K562 (cell line): ENCODE data around the gene FKBP8. TPM values are rescaled to one million over a fixed set of nuclear protein-coding genes. Genes with fewer than 3 reads are reported as not detected.

Experiments
- ARID1B ChIP-seq: fragments of 450-650 bp; IDR thresholded peaks from 2 replicates; pipeline ENCODE4 v1.6.1; 2016; ENCODE audit warnings: antibody characterized with exemption, mild to moderate bottlenecking, inconsistent platforms
- ATF6 ChIP-seq: sonication (generic); formaldehyde crosslinking; IDR thresholded peaks from 2 replicates; pipeline ENCODE4 v1.4.0; 2020; ENCODE audit warnings: mild to moderate bottlenecking, missing genetic modification reagents
- BCL6 ChIP-seq: fragments of 250-450 bp; sonication (Bioruptor Pico); IDR thresholded peaks from 2 replicates; pipeline ENCODE4 v1.4.0; 2020
- HNRNPLL ChIP-seq: fragments of 200-400 bp; formaldehyde crosslinking; IDR thresholded peaks from 2 replicates; pipeline ENCODE4 v1.6.1; 2017; ENCODE audit warnings: low read length, low read depth, mild to moderate bottlenecking; ENCODE audit not compliant: poor library complexity, severe bottlenecking
- MGA ChIP-seq: fragments of 450-650 bp; IDR thresholded peaks from 2 replicates; pipeline ENCODE4 v1.6.1; 2016; ENCODE audit warnings: mild to moderate bottlenecking, moderate library complexity
- NR4A1 ChIP-seq, 2 experiments: fragments of 250-450 bp in 1 of 2; fragments of 450-650 bp in 1 of 2; sonication (Bioruptor Pico) in 1 of 2; IDR thresholded peaks; 2 replicates each; pipeline versions ENCODE4 v1.4.0 to v1.6.1; 2016 to 2020; ENCODE audit warnings: mild to moderate bottlenecking in 2 of 2, missing compliant biosample characterization in 1 of 2, missing genetic modification characterization in 1 of 2, moderate library complexity in 1 of 2
- polyA plus RNA-seq, 8 experiments: library from polyadenylated mRNA; depleted of rRNA in 4 of 8; stranded (reverse) in 5 of 8; unstranded in 3 of 8; fragments of >200 nt; fragmentation: Nextera tagmentation in 2 of 8; fragmentation: Illumina TruSeq in 1 of 8; extraction: Ambion mirVana in 2 of 8; extraction: Trizol in 1 of 8; gene quantifications; 2 replicates each; pipeline versions ENCODE4 v1.2.1 to v1.2.3, GENCODE V29; 2011 to 2014; ENCODE audit warnings: inconsistent platforms in 1 of 8, missing spikeins in 1 of 8
- total RNA-seq, 7 experiments: library from RNA; depleted of rRNA in 6 of 7; stranded (reverse); fragments of >200 nt in 6 of 7; fragmentation: Illumina TruSeq in 2 of 7; extraction: Trizol in 2 of 7; gene quantifications; 2 replicates each; pipeline versions ENCODE4 v1.2.1 to v1.2.3, GENCODE V29; 2011 to 2021; ENCODE audit warnings: low replicate concordance in 1 of 7

Gene FKBP8
- total and polyA plus RNA-seq, 9 of the 15 experiments (the other 6 are each of a cell fraction or from before 2014, with no cell fraction given), result 0.46 to 236 (median 104) TPM

DNA sequence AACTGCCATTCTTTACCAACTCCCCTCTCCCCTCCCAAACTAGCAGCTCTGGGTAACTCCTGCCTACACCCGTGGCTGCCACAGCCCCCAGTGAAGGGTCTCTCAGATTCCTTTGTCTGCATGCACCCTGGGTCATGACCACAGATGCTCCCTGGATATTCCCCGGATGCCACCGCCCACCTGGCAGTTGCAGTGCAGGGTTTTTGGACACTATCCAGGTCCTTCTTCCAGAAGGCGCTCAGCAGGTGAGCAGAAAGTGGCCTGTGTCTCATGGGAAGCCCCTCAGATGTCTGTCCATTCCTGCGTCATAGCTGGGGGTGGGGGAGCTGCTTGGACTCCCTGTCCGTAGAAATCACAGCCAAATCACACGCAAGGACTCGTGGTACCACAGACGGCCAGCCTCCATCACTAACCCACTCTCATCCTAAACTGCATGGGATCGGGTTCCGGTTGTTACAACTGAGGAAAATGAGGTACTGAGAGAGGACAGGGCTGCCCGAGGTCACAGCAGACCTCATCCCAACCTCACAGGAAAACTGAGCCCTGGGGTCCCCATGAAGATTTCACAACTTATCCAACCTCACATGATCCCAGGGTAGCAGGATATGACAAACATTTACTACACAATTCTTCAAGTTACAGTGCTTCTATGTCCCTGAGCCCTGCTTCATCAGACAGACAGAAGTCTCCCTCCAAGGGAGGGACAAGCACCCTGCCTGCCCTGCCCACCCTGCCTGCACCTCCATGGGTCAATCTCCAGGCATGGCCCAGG is 60.1 kb downstream of the FKBP8 start (continued):
- no peak for TF ChIP-seq MGA
- TF ChIP-seq BCL6 (CRISPR knock-in tag), result no peak
- no peak for TF ChIP-seq ATF6 (CRISPR knock-in tag)
- TF ChIP-seq NR4A1 (CRISPR knock-in tag; IDR thresholded peaks at IDR 0.05), result no peak
- no peak for TF ChIP-seq NR4A1 (tag; IDR thresholded peaks at IDR 0.05)
- no peak for TF ChIP-seq HNRNPLL
- no peak for TF ChIP-seq ARID1B
